Activated CD8-positive, alpha-beta memory T cell treated with anti-CD3 and anti-CD28 coated beads, Interleukin-2, amount 50 U/mL, for 1 hour (primary cell): ENCODE data around the gene OPN4.

ENCODE experiments used
- DNase-seq: peaks from one replicate; pipeline ENCODE4 v3.0.0-alpha.2; 2020; ENCODE audit errors: extremely low read depth

OPN4 gene

GRCh38 chr10:86647773-86648703, 6.3 kb upstream of the OPN4 start:
- no peak for DNase-seq

GRCh38 chr10:86648704-86649427, 5.5 kb upstream of the OPN4 start:
- no peak for DNase-seq

GRCh38 chr10:86649471-86650150, 4.7 kb upstream of the OPN4 start:
- DNase-seq: no peak

- DNase-seq: no peak
Observed at GRCh38 chr10:86650151-86650550, 4.2 kb upstream of the OPN4 start.

GRCh38 chr10:86651021-86651471, 3.3 kb upstream of the OPN4 start:
- no peak for DNase-seq

GRCh38 chr10:86651631-86652331, 2.6 kb upstream of the OPN4 start:
- DNase-seq: no peak

GRCh38 chr10:86652361-86653202, 1.8 kb upstream of the OPN4 start:
- no peak for DNase-seq

GRCh38 chr10:86653379-86653778, 968 bp upstream of the OPN4 start:
- DNase-seq: no peak

- no peak for DNase-seq
Observed at GRCh38 chr10:86653987-86654386, 360 bp upstream of the OPN4 start.

- DNase-seq: no peak
Observed at GRCh38 chr10:86655173-86655540, 810 bp downstream of the OPN4 start.

- DNase-seq: no peak
Observed at GRCh38 chr10:86655596-86655995, 1.2 kb downstream of the OPN4 start.

- DNase-seq: no peak
Observed at GRCh38 chr10:86657011-86657395, 2.7 kb downstream of the OPN4 start.

GRCh38 chr10:86657396-86658011, 3.2 kb downstream of the OPN4 start:
- no peak for DNase-seq

- DNase-seq: no peak
Observed at GRCh38 chr10:86658261-86658741, 4.0 kb downstream of the OPN4 start.

- DNase-seq: no peak
Observed at GRCh38 chr10:86658751-86659150, 4.4 kb downstream of the OPN4 start.

- DNase-seq: no peak
Observed at GRCh38 chr10:86659161-86659691, 4.9 kb downstream of the OPN4 start.

- DNase-seq: no peak
Observed at GRCh38 chr10:86659721-86660453, 5.5 kb downstream of the OPN4 start.

- DNase-seq: no peak
Observed at GRCh38 chr10:86661161-86662025, 7.0 kb downstream of the OPN4 start.
